Heart left ventricle (tissue), 13 donors: Measurements from ENCODE around the gene RNF181.

ENCODE experiments used
- CTCF ChIP-seq, 12 donors: fragments of 200-600 bp; sonication (generic) in 4 of 12; IDR thresholded peaks; one replicate each; pipeline versions ENCODE4 v1.5.0 to v1.8.0; 2018 to 2022; ENCODE audit warnings: antibody characterized with exemption in 12 of 12, mild to moderate bottlenecking in 5 of 12
- POLR2A ChIP-seq, 2 donors: fragments of 450-650 bp; IDR thresholded peaks; one replicate each; pipeline ENCODE4 v1.6.1; 2017; ENCODE audit warnings: antibody characterized with exemption in 2 of 2, mild to moderate bottlenecking in 2 of 2, moderate library complexity in 2 of 2
- donor health status: ischemic (EF 13 %, LVEDD 7.1; RV severe dilation, severe dysfunction).
- donor health status: DM: no; HTN: yes; CAD: no.
- donor health status: DM: no; HTN: no; CAD: no.
- donor health status: ischemic (EF 25% LVEDD 6.9; RV normal size, moderate dysfunction).
- donor health status: ischemic (EF 25% LVEDD 5.7; RV mildly dilated, moderate dysfunction).
- donor health status: ischemic (EF 35%, LVEDD 5.7; RV mildly dilated, moderate dysfunction).
- donor health status: nonischemic (EF 11% LVEDD 7.7; RV severe dilation, severe dysfunction).
- donor health status: DM: yes; HTN: yes; CAD: no.
- donor health status: PGD.
- donor health status: ischemic (EF 29% LVEDD 5.4; RV normal size, mild dysfunction).
- donor health status: nonischemic (EF 23%, LVEDD 6.1; RV moderate dilation, normal function).

GRCh38 chr2:85615413-85615728, 19.8 kb downstream of the RNF181 start:
- TF ChIP-seq POLR2A (IDR thresholded peaks at IDR 0.05) (no peak), CTCF (IDR thresholded peaks at IDR 0.05) (no peak)
